Lung (tissue), 12 donors: ENCODE data around the gene HMGN2. TPM values are rescaled to one million over a fixed set of nuclear protein-coding genes. Genes with fewer than 3 reads are reported as not detected.

Experiments used
- ATAC-seq: fragments of 200-7000 bp; cut with Tn5 transposase; one replicate; pipeline ENCODE4 v1.9.1; 2020; ENCODE audit warnings: moderate number of reproducible peaks; ENCODE audit not compliant: insufficient read depth, low FRiP score
- DNase-seq, 3 donors: peaks; one replicate each; pipeline ENCODE4 v3.0.0-alpha.2; 2013 to 2017
- H3K27ac ChIP-seq, 2 donors: one replicate each; pipeline ENCODE4 v1.5.1; 2013; ENCODE audit warnings: mild to moderate bottlenecking in 2 of 2, moderate library complexity in 2 of 2, control low read depth in 1 of 2, inconsistent platforms in 1 of 2, low read depth in 1 of 2, low read length in 1 of 2
- H3K27me3 ChIP-seq, 3 donors: one replicate each; pipeline ENCODE4 v1.5.1; 2013; ENCODE audit warnings: low read length in 2 of 3; ENCODE audit not compliant: control insufficient read depth in 3 of 3, insufficient read depth in 3 of 3
- H3K36me3 ChIP-seq, 4 donors: one replicate each; pipeline ENCODE4 v1.5.1; 2013; ENCODE audit warnings: low read length in 4 of 4, mild to moderate bottlenecking in 1 of 4, moderate library complexity in 1 of 4; ENCODE audit not compliant: control insufficient read depth in 4 of 4, insufficient read depth in 4 of 4
- H3K4me1 ChIP-seq, 5 donors: one replicate each; pipeline ENCODE4 v1.5.1; 2013; ENCODE audit warnings: low read length in 5 of 5, mild to moderate bottlenecking in 2 of 5, moderate library complexity in 1 of 5; ENCODE audit not compliant: control insufficient read depth in 5 of 5, insufficient read depth in 5 of 5
- H3K4me3 ChIP-seq: one replicate; pipeline ENCODE4 v1.5.1; 2013; ENCODE audit warnings: mild to moderate bottlenecking, control low read depth, moderate library complexity
- H3K9ac ChIP-seq, 2 donors: one replicate each; pipeline ENCODE4 v1.5.1; 2013; ENCODE audit warnings: low read length in 2 of 2, control low read depth in 1 of 2; ENCODE audit not compliant: insufficient read depth in 1 of 2
- H3K9me3 ChIP-seq, 4 donors: one replicate each; pipeline ENCODE4 v1.5.1; 2013; ENCODE audit warnings: low read length in 3 of 4, mild to moderate bottlenecking in 1 of 4, moderate library complexity in 1 of 4; ENCODE audit not compliant: control insufficient read depth in 4 of 4, insufficient read depth in 3 of 4
- CTCF ChIP-seq: IDR thresholded peaks from 2 replicates; pipeline ENCODE4 v1.5.1; 2012; ENCODE audit warnings: mild to moderate bottlenecking; ENCODE audit errors: control extremely low read depth, extremely low read depth
- WGBS, 2 donors: extraction: QIAGEN DNeasy Blood & Tissue Kit; methylation state at CpG; one replicate each; pipeline ENCODE4 v1.1.7; 2013; 5-methylcytosine and 5-hydroxymethylcytosine counted together
- polyA plus RNA-seq, 2 donors: library from polyadenylated mRNA; stranded (reverse); fragments of 200-250 nt; gene quantifications; one replicate each; pipeline ENCODE4 v1.2.1, GENCODE V29; 2013
- total RNA-seq, 2 donors: library from RNA; depleted of rRNA in 1 of 2; stranded (reverse); fragments of >200 nt in 1 of 2; gene quantifications; one replicate each; pipeline ENCODE4 v1.2.1, GENCODE V29; 2014 to 2021
- donor health status: control.
- donor health status: control.
- donor health status: Bipolar disorder and iron deficiency.
- donor health status: healthy.
- donor health status: DM: yes; HTN: yes; CAD: no.

HMGN2 gene
- total and polyA plus RNA-seq, 4 donors: 329 to 580 (median 413) TPM

GRCh38 chr1:26483980-26484379, 11.7 kb downstream of the HMGN2 start:
- DNase-seq: no peak
- H3K4me3 ChIP-seq: no peak overlapping the region
- TF ChIP-seq CTCF: no peak
- WGBS, 2 donors: 81 to 83% methylated on average over 2 of the region's 2 CpGs
- H3K9ac ChIP-seq: no peak overlapping the region
- H3K27ac ChIP-seq: no peak overlapping the region
- H3K36me3 ChIP-seq: peaks cover 0 to 3% (median 1%) of the 10 kb centered on the region in 4 donors
- no peaks in the 10 kb centered on the region for H3K27me3 ChIP-seq
- no peak for ATAC-seq
- no peaks in the 10 kb centered on the region for H3K9me3 ChIP-seq
- peaks cover 0 to 2% (median 0%) of the 10 kb centered on the region in 5 donors for H3K4me1 ChIP-seq

- Histone ChIP-seq H3K9me3 (no peaks in the 10 kb centered on the region), H3K9ac (no peak overlapping the region), H3K27me3 (no peaks in the 10 kb centered on the region), H3K4me3 (no peak overlapping the region), H3K27ac (no peak overlapping the region), H3K36me3 (no peaks in the 10 kb centered on the region), H3K4me1 (no peaks in the 10 kb centered on the region)
- no peak for TF ChIP-seq CTCF
- WGBS, 2 donors: 87 to 99% methylated on average over 4 of the region's 4 CpGs
- DNase-seq: no peak
- no peak for ATAC-seq
Observed at GRCh38 chr1:26490155-26490554, 17.9 kb downstream of the HMGN2 start.

DNA sequence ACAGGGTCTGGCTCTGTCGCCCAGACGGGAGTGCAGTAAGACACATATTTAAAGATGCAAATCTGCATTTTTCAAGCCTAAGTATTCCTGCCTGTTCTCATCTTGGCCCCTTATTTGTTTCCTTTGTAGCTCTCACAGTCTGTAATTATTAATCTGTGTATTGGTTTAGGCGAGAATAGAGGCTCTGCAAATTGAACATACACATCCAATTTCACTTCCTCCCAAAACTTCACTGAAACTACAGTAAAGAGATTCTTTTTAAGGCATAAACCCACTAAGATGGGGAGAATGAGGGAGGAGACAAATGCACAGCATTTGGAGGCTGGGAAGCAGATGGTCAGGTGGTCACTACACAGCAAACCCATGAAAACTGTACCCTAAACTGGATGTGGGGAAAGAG, 21.0 kb downstream of the HMGN2 start:
- no peaks in the 10 kb centered on the region for H3K27me3 ChIP-seq
- no peaks in the 10 kb centered on the region for H3K36me3 ChIP-seq
- H3K4me1 ChIP-seq: peaks cover 0 to 9% (median 2%) of the 10 kb centered on the region in 5 donors
- no peak for TF ChIP-seq CTCF
- no peak for ATAC-seq
- no peak for DNase-seq
- no peak overlapping the region for H3K9ac ChIP-seq
- no peak overlapping the region for H3K27ac ChIP-seq
- no peaks in the 10 kb centered on the region for H3K9me3 ChIP-seq
- no peak overlapping the region for H3K4me3 ChIP-seq
- WGBS, 2 donors: 71 to 81% methylated on average over 3 of the region's 3 CpGs

DNA sequence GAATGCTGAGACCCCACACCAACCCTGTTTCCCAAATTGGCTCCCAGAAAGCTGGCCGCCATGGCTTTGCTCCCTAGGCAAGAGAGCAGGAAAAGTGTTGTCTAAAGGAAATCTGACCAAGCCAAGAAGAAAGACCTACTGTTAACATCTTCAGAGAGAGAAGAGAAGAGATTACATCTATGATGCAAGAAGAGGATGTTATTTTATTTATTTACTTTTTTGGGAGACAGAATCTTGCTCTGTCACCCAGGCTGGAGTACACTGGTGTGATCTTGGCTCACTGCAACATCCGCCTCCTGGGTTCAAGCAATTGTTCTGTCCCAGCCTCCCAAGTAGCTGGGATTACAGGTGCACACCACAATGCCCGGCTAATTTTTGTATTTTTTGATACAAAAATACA, 21.7 kb downstream of the HMGN2 start:
- no peak for DNase-seq
- Histone ChIP-seq H3K27ac (no peak overlapping the region), H3K36me3 (no peaks in the 10 kb centered on the region), H3K4me1 (peaks cover 0 to 9% (median 2%) of the 10 kb centered on the region in 5 donors), H3K27me3 (no peaks in the 10 kb centered on the region), H3K9me3 (no peaks in the 10 kb centered on the region), H3K4me3 (no peak overlapping the region), H3K9ac (no peak overlapping the region)
- no peak for TF ChIP-seq CTCF
- no peak for ATAC-seq
- WGBS, 2 donors: 90 to 96% methylated on average over 3 of the region's 3 CpGs
